SK-N-SH (cell line): Measurements from ENCODE around the gene BTK.
A peak's percentile ranks its signal among the peaks of the same experiment; 100 is the strongest.

ENCODE experiments used
- CTCF ChIP-seq: fragments of 200-600 bp; sonication (generic); IDR thresholded peaks from 2 replicates; pipeline ENCODE4 v1.6.1; 2017; ENCODE audit warnings: antibody characterized with exemption, mild to moderate bottlenecking, moderate library complexity
- EP300 ChIP-seq, 2 experiments: IDR thresholded peaks; 2 replicates each; pipeline versions ENCODE4 v1.4.0 to v1.6.1; 2012; ENCODE audit warnings: borderline replicate concordance in 1 of 2, low read depth in 1 of 2, low read length in 1 of 2
- EZH2phosphoT487 ChIP-seq: fragments of 200-600 bp; sonication (generic); IDR thresholded peaks from 2 replicates; pipeline ENCODE4 v1.6.1; 2017; ENCODE audit warnings: low read depth, mixed run types, mild to moderate bottlenecking, antibody characterized with exemption, moderate library complexity, borderline replicate concordance
- MEF2A ChIP-seq: IDR thresholded peaks from 2 replicates; pipeline ENCODE4 v1.4.0; 2012; ENCODE audit warnings: low read depth, borderline replicate concordance
- MXI1 ChIP-seq: IDR thresholded peaks from 2 replicates; pipeline ENCODE4 v1.6.1; 2012; ENCODE audit warnings: mild to moderate bottlenecking, low read depth, low read length, improper control_type of control experiment
- POLR2AphosphoS5 ChIP-seq: IDR thresholded peaks from 2 replicates; pipeline ENCODE4 v1.6.1; 2012; ENCODE audit warnings: low read depth, low read length
- RAD21 ChIP-seq: IDR thresholded peaks from 2 replicates; pipeline ENCODE4 v1.6.1; 2012; ENCODE audit warnings: mild to moderate bottlenecking, low read length
- RCOR1 ChIP-seq: fragments of 150-350 bp; IDR thresholded peaks from 2 replicates; pipeline ENCODE4 v1.6.1; 2017; ENCODE audit warnings: antibody characterized with exemption, low read length
- REST ChIP-seq: IDR thresholded peaks from 2 replicates; pipeline ENCODE4 v1.6.1; 2012; ENCODE audit warnings: mild to moderate bottlenecking, low read depth, low read length, moderate library complexity
- RFX5 ChIP-seq: IDR thresholded peaks from 2 replicates; pipeline ENCODE4 v1.6.1; 2012; ENCODE audit warnings: mild to moderate bottlenecking, improper control_type of control experiment, low read length
- RXRA ChIP-seq: IDR thresholded peaks from 2 replicates; pipeline ENCODE4 v1.4.0; 2012; ENCODE audit warnings: low read depth, mild to moderate bottlenecking, borderline replicate concordance
- SMC3 ChIP-seq: IDR thresholded peaks from 2 replicates; pipeline ENCODE4 v1.6.1; 2012; ENCODE audit warnings: low read depth, low read length, improper control_type of control experiment

GRCh38 chrX:101429934-101430333 lies 43.9 kb upstream of the BTK start:
- TF ChIP-seq CTCF (no peak), RCOR1 (no peak), EP300 (IDR thresholded peaks at IDR 0.05; ENCODE audit: borderline replicate concordance in 1 of 2, low read depth in 1 of 2, low read length in 1 of 2) (0 out of 4 replicates have a peak, but pooled peaks of 1 of the 2 experiments have one; percentile 14), EZH2phosphoT487 (no peak), RXRA (no peak), RFX5 (no peak), REST (no peak), POLR2AphosphoS5 (no peak), RAD21 (no peak), SMC3 (no peak), MXI1 (no peak), MEF2A (no peak)
